ENCODE results near the gene CCNQ.

The CCNQ gene

GRCh38 chrX:153600921-153601320 is 2.0 kb upstream of the CCNQ start:
- no peak for ATAC-seq

GRCh38 chrX:153600032-153600373 is 1.1 kb upstream of the CCNQ start:
- ATAC-seq = peak; percentile 13; the same call in 1 of the 3 replicates
- no peak for TF ChIP-seq ZNF70 (CRISPR knock-in tag; IDR thresholded peaks at IDR 0.05)

More at GRCh38 chrX:153600921-153601320, 2.0 kb upstream of the CCNQ start:
- TF ChIP-seq SNAI2 (CRISPR knock-in tag; IDR thresholded peaks at IDR 0.05) (no peak), ZC3H10 (CRISPR knock-in tag; IDR thresholded peaks at IDR 0.05) (no peak), GLIS3 (CRISPR knock-in tag; IDR thresholded peaks at IDR 0.05) (no peak), PATZ1 (CRISPR knock-in tag; IDR thresholded peaks at IDR 0.05; ENCODE audit: borderline replicate concordance) (no peak), ZNF70 (CRISPR knock-in tag; IDR thresholded peaks at IDR 0.05) (no peak), ZFP3 (CRISPR knock-in tag; IDR thresholded peaks at IDR 0.05) (no peak), ESRRG (CRISPR knock-in tag; IDR thresholded peaks at IDR 0.05) (no peak)

GRCh38 chrX:153599192-153600031 is 473 bp upstream of the CCNQ start:
- TF ChIP-seq SNAI2 (CRISPR knock-in tag; IDR thresholded peaks at IDR 0.05) (no peak), PPARA (CRISPR knock-in tag; IDR thresholded peaks at IDR 0.05; ENCODE audit: borderline replicate concordance) (no peak), ARNTL (CRISPR knock-in tag; IDR thresholded peaks at IDR 0.05; ENCODE audit: borderline replicate concordance, low read depth) (no peak), TOX (CRISPR knock-in tag; IDR thresholded peaks at IDR 0.05; ENCODE audit: borderline replicate concordance) (no peak), CREB5 (CRISPR knock-in tag; IDR thresholded peaks at IDR 0.05; ENCODE audit: low read depth) (no peak), CSDC2 (CRISPR knock-in tag; IDR thresholded peaks at IDR 0.05) (no peak), POU6F1 (CRISPR knock-in tag; IDR thresholded peaks at IDR 0.05; ENCODE audit: borderline replicate concordance, low read depth) (no peak), ISL1 (CRISPR knock-in tag; IDR thresholded peaks at IDR 0.05) (no peak), ZNF565 (CRISPR knock-in tag; conservative IDR thresholded peaks at IDR 0.05; ENCODE audit: low read depth) (no peak)
- ATAC-seq = peak; percentile 89

GRCh38 chrX:153596981-153597750 is 1.8 kb downstream of the CCNQ start:
- no peak for ATAC-seq
- TF ChIP-seq ARNTL (CRISPR knock-in tag; IDR thresholded peaks at IDR 0.05; ENCODE audit: borderline replicate concordance, low read depth) = no peak
- TF ChIP-seq ZNF565 (CRISPR knock-in tag; conservative IDR thresholded peaks at IDR 0.05; ENCODE audit: low read depth) = no peak
- no peak for TF ChIP-seq ZFP3 (CRISPR knock-in tag; IDR thresholded peaks at IDR 0.05)
- no peak for TF ChIP-seq TCF4 (CRISPR knock-in tag; IDR thresholded peaks at IDR 0.05; ENCODE audit: borderline replicate concordance)
- no peak for TF ChIP-seq ESRRG (CRISPR knock-in tag; IDR thresholded peaks at IDR 0.05)
- no peak for TF ChIP-seq PATZ1 (CRISPR knock-in tag; IDR thresholded peaks at IDR 0.05; ENCODE audit: borderline replicate concordance)
- no peak for TF ChIP-seq OSR1 (CRISPR knock-in tag; IDR thresholded peaks at IDR 0.05)
- TF ChIP-seq ZC3H10 (CRISPR knock-in tag; IDR thresholded peaks at IDR 0.05) = no peak
- no peak for TF ChIP-seq TOX (CRISPR knock-in tag; IDR thresholded peaks at IDR 0.05; ENCODE audit: borderline replicate concordance)
- TF ChIP-seq GLIS3 (CRISPR knock-in tag; IDR thresholded peaks at IDR 0.05) = no peak
- TF ChIP-seq ZFP30 (CRISPR knock-in tag; IDR thresholded peaks at IDR 0.05) = no peak
- no peak for TF ChIP-seq BACH2 (CRISPR knock-in tag; IDR thresholded peaks at IDR 0.05; ENCODE audit: borderline replicate concordance)
- no peak for TF ChIP-seq ZNF8 (CRISPR knock-in tag; IDR thresholded peaks at IDR 0.05)
- TF ChIP-seq CSRNP3 (CRISPR knock-in tag; IDR thresholded peaks at IDR 0.05) = no peak
- no peak for TF ChIP-seq TSHZ2 (CRISPR knock-in tag; IDR thresholded peaks at IDR 0.05)
